Ovary (tissue), 9 donors: ENCODE measurements around the gene PRPH2. TPM values are rescaled to one million over a fixed set of nuclear protein-coding genes. Genes with fewer than 3 reads are reported as not detected.

ENCODE experiments used
- DNase-seq, 5 donors: peaks; one replicate each; pipeline ENCODE4 v3.0.0-alpha.2; 2019 to 2020
- H3K27ac ChIP-seq, 2 donors: fragments of 200-600 bp; one replicate each; pipeline versions ENCODE4 v1.5.1 to v1.8.0; 2019 to 2022
- H3K27me3 ChIP-seq: fragments of 200-600 bp; one replicate; pipeline ENCODE4 v1.8.0; 2022
- H3K36me3 ChIP-seq: fragments of 200-600 bp; sonication (generic); one replicate; pipeline ENCODE4 v1.5.1; 2019
- H3K4me1 ChIP-seq: one replicate; pipeline ENCODE4 v1.8.1; 2013; ENCODE audit warnings: mild to moderate bottlenecking, moderate library complexity; ENCODE audit not compliant: insufficient read depth
- H3K4me3 ChIP-seq: fragments of 200-600 bp; sonication (generic); one replicate; pipeline ENCODE4 v1.5.1; 2017
- H3K9me3 ChIP-seq, 2 donors: fragments of 200-600 bp in 1 of 2; sonication (generic) in 1 of 2; one replicate each; pipeline versions ENCODE4 v1.5.1 to v1.8.1; 2013 to 2019; ENCODE audit warnings: mild to moderate bottlenecking in 1 of 2, moderate library complexity in 1 of 2
- EP300 ChIP-seq: sonication (generic); formaldehyde crosslinking; IDR thresholded peaks from one replicate; pipeline ENCODE4 v1.6.1; 2017; ENCODE audit warnings: antibody characterized with exemption
- POLR2A ChIP-seq: fragments of 450-650 bp; IDR thresholded peaks from one replicate; pipeline ENCODE4 v1.6.1; 2017; ENCODE audit warnings: antibody characterized with exemption, mild to moderate bottlenecking, moderate library complexity
- WGBS, 3 donors: extraction: QIAGEN DNeasy Blood & Tissue Kit in 1 of 3; methylation state at CpG; one replicate each; pipeline versions ENCODE4 v1.1.5 to v1.1.7; 2013 to 2017; 5-methylcytosine and 5-hydroxymethylcytosine counted together
- intact Hi-C, 4 donors: fragments of 100-400 bp; cut with DNase I; formaldehyde crosslinking; loops; one replicate each; pipeline versions ENCODE4 v1.11.0 to v1.15.1; 2022 to 2023
- polyA plus RNA-seq, 2 donors: library from polyadenylated mRNA; stranded (reverse); fragments of 200-250 nt in 1 of 2; fragments of 350-450 nt in 1 of 2; fragmentation: Illumina TruSeq in 1 of 2; extraction: RNeasy Lipid Tissue Mini Kit (QIAGEN cat#74804) in 1 of 2; gene quantifications; one replicate each; pipeline ENCODE4 v1.2.3, GENCODE V29; 2013 to 2014
- total RNA-seq, 7 donors: library from RNA; depleted of rRNA in 2 of 7; stranded (reverse); fragments of >200 nt in 2 of 7; fragmentation: NEBNext Ultra II Directional in 3 of 7; extraction: Animal tissue kit (Norgen Biotek cat#: 25700) in 3 of 7; gene quantifications; one replicate each; pipeline versions ENCODE4 v1.1.0 to v1.2.4, GENCODE V29; 2016 to 2023
- TF ChIP-seq, protein P1 (sequence below), 3 donors: fragments of 450-650 bp in 2 of 3; fragments of 200-600 bp in 1 of 3; IDR thresholded peaks; one replicate each; pipeline versions ENCODE4 v1.5.1 to v1.8.0; 2016 to 2022; ENCODE audit warnings: antibody characterized with exemption in 3 of 3, mild to moderate bottlenecking in 1 of 3
- donor health status: DM: no; HTN: no; CAD: no; lungs with moderate emphysema.
- donor health status: DM: no; HTN: no; CAD: no.
- donor health status: Bipolar disorder and iron deficiency.
- donor health status: DM: yes; HTN: yes; CAD: no.
- donor health status: DM: no; HTN: no; CAD: no.
- donor health status: DM: yes; HTN: yes; CAD: no.

PRPH2 gene
- total and polyA plus RNA-seq, 9 donors = 0.80 to 6.8 (median 3.5) TPM

DNA sequence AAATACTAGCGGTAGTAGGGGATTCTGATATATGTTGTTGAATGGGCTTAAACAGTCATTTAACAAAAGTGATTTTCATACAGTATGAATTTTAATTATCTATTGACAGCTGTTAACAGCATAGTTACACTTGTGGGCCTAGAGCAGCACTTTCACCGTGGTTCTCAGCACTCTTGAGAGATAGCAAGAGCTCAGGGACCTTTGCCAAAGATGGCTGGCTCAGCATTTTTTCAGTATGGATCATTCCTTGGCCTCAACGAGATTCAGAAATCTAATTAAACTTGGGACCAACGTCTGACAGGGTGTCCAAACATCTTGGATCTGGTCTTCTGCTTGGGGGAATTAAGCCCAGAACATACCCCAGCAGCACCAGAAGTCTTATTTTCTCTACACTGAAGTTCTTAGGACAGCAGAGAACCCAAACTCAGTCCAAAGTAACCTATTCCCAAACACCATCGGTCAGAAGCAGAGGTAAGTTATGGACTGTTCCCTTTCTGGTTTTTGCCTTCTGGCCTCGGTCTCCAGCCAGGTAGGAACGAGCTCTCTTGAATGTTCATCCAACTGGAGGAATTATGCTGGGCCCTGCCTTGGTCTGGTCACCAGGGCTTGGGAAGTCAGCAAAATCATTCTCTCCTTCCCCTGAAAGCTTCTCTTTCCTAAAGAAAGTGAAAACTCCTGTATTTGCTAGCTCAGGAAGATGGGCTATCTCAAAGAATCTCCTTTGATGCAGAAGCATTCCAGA, 25.7 kb downstream of the PRPH2 start:
- 52 to 55% (median 53%) methylated on average over 7 of the region's 7 CpGs for WGBS, 3 donors
- H3K4me1 ChIP-seq = peaks cover 1% of the 10 kb centered on the region
- peak in 2 of 5 donors; percentile 23 to 53 for DNase-seq
- no peak overlapping the region for H3K27ac ChIP-seq
- no peak for TF ChIP-seq EP300
- no peak for TF ChIP-seq POLR2A
- TF ChIP-seq, protein P1, sequence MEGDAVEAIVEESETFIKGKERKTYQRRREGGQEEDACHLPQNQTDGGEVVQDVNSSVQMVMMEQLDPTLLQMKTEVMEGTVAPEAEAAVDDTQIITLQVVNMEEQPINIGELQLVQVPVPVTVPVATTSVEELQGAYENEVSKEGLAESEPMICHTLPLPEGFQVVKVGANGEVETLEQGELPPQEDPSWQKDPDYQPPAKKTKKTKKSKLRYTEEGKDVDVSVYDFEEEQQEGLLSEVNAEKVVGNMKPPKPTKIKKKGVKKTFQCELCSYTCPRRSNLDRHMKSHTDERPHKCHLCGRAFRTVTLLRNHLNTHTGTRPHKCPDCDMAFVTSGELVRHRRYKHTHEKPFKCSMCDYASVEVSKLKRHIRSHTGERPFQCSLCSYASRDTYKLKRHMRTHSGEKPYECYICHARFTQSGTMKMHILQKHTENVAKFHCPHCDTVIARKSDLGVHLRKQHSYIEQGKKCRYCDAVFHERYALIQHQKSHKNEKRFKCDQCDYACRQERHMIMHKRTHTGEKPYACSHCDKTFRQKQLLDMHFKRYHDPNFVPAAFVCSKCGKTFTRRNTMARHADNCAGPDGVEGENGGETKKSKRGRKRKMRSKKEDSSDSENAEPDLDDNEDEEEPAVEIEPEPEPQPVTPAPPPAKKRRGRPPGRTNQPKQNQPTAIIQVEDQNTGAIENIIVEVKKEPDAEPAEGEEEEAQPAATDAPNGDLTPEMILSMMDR (IDR thresholded peaks at IDR 0.05) = no peak
- no peak overlapping the region for H3K4me3 ChIP-seq
- no peaks in the 10 kb centered on the region for H3K36me3 ChIP-seq
- intact Hi-C loops = no loop called here
- H3K27me3 ChIP-seq = no peaks in the 10 kb centered on the region
- H3K9me3 ChIP-seq = no peaks in the 10 kb centered on the region

DNA sequence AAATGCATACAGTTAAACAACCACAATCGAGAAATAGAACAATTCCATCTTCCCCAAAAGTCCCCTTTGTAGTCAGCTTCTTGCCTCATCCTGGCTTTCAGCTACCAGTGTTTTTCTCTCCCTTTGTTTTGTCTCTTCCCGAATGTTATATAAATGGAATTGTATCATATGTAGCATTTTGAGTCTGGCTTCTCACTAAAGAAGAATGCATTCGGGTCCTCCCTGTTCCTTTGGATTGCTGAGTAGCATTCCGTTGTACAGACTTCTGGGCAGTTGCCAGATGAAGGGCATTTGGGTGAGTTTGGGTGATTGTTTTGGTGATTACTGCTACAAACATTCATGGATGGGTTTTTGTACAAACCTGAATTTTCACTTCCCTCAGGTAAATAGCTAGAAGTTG, 27.8 kb downstream of the PRPH2 start:
- H3K9me3 ChIP-seq = no peaks in the 10 kb centered on the region
- no peaks in the 10 kb centered on the region for H3K36me3 ChIP-seq
- DNase-seq = no peak
- 13 to 37% (median 21%) methylated on average over 4 of the region's 4 CpGs for WGBS, 3 donors
- intact Hi-C loops = no loop called here
- TF ChIP-seq EP300 = no peak
- TF ChIP-seq, protein P1 (IDR thresholded peaks at IDR 0.05) = no peak
- no peak for TF ChIP-seq POLR2A
- H3K27ac ChIP-seq = no peak overlapping the region
- peaks cover 1% of the 10 kb centered on the region for H3K4me1 ChIP-seq
- H3K27me3 ChIP-seq = no peaks in the 10 kb centered on the region
- no peak overlapping the region for H3K4me3 ChIP-seq

DNA sequence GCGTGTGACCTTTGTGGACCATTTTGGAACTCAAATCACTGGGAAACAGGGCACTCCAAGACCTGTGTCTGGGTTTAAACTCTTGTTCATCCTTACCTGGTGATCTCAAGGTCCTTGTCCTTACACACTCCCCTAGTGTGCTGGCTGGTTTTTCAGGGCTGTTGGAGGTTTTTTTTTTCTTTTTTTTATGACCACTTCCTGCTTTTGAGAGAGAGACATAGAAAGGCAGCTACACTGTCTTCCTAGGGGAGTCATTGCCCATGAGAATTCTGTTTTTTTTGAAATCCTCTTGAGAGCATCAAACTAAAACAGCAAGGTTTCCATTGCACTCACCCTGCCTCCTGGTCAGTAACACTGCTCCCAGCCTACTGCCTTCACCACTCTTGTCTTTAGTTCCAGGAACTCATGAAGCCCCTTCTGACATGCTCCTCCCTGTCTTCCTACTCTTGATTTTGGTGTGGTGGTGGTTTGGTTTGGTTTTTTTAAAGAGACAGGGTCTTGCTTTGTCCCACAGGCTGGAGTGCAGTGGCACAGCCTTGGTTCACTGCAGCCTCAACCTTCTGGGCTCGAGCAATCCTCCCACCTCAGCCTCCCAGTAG, 28.6 kb downstream of the PRPH2 start:
- WGBS, 3 donors = 88 to 93% (median 92%) methylated on average over 2 of the region's 2 CpGs
- H3K4me3 ChIP-seq = no peak overlapping the region
- DNase-seq = no peak
- no peak for TF ChIP-seq EP300
- TF ChIP-seq, protein P1 (IDR thresholded peaks at IDR 0.05) = no peak
- TF ChIP-seq POLR2A = no peak
- intact Hi-C loops = no loop called here
- H3K4me1 ChIP-seq = peaks cover 1% of the 10 kb centered on the region
- no peak overlapping the region for H3K27ac ChIP-seq
- H3K27me3 ChIP-seq = no peaks in the 10 kb centered on the region
- no peaks in the 10 kb centered on the region for H3K9me3 ChIP-seq
- no peaks in the 10 kb centered on the region for H3K36me3 ChIP-seq

DNA sequence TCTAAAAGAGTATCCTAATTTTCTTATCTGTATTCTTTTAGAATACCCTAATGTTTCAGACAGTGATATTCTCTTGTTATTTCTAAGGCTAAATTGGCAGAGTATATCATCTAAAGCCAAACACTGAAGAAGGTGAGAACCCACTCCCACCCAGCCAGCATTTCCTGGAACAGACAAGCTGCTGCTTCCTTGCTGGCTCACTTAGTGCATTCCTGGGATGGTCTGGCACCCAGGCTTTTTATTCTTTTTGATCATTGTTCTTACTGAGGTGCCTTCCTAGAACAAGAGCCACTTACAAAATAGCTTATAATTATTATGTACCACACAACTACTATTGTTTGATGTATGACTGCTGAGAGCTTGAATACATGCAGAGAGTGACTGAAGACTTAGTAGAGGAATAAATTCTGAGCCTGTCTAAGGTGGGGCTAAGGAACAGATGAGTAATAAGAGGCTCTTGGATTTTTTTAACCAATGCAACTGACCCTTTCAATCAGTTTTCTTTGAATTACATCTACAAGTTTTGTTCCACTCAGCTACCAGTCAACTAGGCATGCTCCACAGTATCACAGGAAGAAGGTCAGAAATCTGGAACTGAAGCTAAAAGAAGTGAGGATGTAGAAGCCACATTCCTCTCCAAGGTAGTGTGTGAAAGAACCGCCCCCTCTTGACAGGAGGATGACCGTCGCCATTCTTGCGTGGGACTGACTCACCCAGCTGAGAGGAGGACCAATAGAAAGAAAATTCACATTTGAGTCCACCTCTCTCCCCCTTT, 30.1 kb downstream of the PRPH2 start:
- Histone ChIP-seq H3K27me3 (no peaks in the 10 kb centered on the region), H3K36me3 (no peaks in the 10 kb centered on the region), H3K4me1 (peaks cover 1% of the 10 kb centered on the region), H3K9me3 (no peaks in the 10 kb centered on the region), H3K27ac (no peak overlapping the region), H3K4me3 (no peak overlapping the region)
- TF ChIP-seq, protein P1 (IDR thresholded peaks at IDR 0.05) = no peak
- no peak for TF ChIP-seq POLR2A
- TF ChIP-seq EP300 = no peak
- DNase-seq = no peak
- intact Hi-C loops = no loop called here
- 65 to 76% (median 71%) methylated on average over 4 of the region's 4 CpGs for WGBS, 3 donors
